HG03045 (cell line): ENCODE measurements around the gene TUB.

Experiments
- ATAC-seq: cut with Tn5 transposase; IDR thresholded peaks from one replicate; pipeline ENCODE4 v1.9.1; 2021; ENCODE audit warnings: mild to moderate bottlenecking, moderate library complexity; ENCODE audit not compliant: unreplicated experiment

Gene TUB

DNA sequence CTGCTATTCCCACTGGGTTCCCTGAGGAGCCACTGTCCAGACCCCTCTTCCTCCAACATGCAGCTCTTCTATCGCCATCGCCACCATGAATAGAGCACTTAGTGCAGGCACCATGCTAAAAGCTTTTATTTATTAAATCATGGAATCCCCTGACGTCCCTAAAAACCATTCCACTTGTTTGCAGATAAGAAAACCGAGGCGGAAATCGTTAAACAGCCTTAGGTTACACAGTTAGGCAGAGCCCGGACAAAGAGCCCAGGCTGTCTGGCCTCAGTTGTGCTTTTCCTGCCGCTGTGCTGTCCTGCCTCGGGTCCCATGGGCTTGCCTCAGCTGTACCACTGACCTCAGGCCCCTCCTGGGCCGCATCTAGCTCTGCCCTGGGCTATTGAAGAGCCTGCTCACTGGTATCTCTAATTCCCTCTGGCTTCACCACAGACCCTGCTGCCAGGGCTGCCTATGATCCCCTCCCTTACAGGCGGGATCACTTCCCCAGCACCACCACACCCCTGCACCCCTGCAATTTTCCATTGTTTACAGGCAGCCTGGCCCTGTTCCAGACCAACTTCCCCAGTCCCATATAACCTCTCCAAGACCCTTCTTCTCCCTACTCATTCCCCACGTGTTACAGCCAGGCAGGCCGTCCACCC, 13.0 kb upstream of the TUB start:
- ATAC-seq = no peak

DNA sequence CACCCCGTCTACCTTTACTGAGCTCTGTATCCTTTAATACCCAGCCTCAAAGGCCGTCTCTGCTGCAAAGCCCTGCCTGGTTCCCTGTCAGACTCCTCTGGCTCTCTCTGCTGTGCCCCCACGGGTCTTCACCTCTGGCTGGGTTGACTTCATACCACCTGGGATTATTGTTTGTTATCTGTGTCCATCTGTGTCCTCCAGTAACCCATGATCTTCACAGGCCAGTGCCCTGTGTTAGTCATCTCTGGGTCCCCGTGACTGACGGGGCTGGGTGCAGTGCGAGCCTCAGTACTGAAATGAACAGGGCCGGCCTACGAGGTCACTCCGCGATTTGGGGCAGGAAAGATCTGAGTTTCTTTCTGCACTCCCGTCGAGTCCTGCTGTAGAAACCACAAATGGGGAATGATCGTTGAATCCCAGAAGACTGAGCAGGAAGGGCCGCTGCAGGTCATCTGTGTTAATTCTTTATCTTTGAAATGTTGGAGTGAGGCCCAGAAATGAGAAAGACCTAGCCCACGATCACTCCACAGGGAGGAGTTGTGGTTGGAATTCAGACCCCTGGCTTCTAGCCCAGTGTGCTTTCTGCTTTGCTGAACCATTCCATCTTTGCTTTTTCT, 12.3 kb upstream of the TUB start:
- ATAC-seq = no peak

DNA sequence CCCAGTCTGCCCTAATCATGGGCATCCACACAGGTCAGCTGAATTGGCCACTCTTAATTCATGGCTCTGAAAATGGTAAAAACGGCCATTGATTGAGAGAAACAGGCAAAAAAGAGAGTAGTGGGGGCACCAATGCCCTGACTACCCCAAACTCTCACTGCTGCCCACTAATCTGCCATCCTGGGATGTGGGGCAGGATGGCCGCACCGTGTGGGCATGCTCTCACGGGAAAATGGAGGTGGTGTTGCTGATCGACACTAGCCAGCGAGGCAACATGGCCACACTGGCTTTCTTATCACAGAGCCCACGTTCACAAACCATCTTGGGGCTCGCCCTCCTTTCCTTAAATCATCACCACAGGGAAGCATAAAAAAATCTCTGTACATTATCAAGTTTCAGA, 11.2 kb upstream of the TUB start:
- ATAC-seq = no peak

DNA sequence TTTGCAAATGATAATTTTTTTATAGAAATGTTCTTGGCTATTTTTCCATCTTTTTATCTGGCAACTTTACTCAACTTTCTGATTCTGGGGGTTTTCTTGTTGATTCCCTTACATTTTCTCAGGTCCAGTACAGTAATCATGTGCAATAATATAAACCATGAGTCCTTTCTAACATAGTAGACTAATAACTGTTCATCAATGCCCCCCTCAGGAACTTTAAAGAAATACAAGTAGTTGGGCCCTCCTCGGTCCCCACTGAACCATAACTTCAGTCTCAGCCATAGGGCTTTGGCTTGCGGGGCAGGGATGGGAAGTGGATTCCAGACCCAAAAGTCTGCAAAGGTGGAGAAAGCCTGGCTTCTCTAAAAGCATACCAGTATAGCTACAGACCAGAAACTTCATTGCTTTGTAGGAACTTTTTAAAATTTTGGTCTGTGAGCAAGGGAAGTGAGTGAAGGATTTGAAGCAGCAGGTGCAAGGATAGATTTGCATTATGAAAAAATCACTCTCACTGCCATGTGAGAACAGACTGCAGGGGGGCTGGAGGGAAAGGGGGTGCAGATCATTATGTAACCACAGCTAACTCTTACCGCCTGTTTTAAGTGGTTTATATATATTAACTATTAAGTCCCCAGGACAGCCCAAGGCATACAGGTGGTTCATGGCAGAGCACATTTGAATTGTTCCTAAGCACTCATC, 10.4 kb upstream of the TUB start:
- no peak for ATAC-seq

DNA sequence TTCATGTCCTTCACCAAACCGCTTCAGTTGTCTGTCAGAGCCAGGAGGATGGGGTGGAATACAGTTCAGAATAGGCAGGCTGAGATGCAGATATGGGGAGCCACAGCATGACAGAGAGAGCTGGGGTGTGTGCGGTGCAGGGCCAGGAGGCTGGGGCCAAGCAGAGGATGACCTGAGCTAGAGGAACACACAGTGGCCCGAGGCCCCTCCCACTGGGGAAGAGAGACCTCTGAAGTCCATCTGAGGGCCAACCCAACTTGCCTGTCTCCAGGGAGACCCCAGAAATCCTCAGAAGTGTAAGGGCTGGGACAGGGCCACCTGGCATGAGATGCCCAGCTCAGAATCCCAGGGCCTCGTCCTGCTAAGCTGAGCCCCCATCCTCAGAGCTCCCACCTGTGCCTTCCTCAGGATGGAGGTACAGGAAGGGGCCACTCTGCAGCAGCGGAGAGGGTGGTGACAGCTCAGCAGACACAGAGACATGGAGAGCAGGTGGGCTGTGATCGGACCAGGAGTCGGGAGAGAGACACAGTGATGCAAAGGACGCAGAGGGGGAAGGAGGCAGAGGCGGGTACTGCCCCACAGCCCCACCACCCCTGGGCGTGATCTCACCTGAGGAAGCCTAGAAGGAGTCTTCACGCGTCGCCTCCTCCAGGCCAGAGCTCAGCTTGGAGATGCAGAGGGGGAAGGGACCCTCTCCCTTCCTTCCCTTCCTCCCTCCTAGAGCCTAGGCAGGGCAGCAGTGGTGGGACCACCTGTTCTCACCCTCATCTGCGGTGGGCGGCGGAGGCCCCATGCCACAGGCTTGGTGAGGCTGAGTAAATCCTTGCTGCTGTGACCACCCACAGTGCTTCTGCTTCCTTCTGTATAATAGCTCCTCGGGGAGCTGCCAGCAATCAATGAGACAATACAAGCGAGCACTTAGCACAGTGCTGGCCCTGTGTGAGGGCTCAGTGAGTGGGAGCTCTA, 9.1 kb upstream of the TUB start:
- no peak for ATAC-seq

DNA sequence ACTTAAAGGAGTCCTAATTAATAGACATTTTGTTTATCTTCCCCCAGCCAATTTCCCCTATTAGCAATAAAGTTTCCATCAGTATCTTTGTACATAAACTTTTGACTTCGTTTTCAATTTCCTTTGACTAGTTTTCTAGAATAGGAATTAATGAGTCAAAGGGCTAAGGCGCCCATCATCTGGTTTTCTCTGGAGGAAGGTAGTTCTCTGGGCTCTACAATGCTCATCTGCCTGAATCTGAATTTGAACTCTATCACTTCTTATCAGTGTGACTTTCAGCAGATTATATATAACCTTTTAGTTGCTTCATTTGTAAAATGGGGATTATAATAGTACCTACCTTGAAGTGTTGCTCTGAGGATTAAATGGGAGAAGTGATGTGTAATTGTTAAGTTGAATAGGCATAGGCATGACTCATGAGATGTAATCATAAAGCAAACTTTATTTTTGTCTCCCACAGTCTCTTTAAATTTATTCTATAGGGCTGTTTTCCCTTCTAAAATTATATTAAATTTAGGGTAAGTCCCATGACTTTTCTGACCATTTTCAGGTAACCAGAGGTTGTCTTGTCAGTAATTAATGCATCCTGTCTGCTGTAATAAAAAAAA, 5.8 kb upstream of the TUB start:
- no peak for ATAC-seq

DNA sequence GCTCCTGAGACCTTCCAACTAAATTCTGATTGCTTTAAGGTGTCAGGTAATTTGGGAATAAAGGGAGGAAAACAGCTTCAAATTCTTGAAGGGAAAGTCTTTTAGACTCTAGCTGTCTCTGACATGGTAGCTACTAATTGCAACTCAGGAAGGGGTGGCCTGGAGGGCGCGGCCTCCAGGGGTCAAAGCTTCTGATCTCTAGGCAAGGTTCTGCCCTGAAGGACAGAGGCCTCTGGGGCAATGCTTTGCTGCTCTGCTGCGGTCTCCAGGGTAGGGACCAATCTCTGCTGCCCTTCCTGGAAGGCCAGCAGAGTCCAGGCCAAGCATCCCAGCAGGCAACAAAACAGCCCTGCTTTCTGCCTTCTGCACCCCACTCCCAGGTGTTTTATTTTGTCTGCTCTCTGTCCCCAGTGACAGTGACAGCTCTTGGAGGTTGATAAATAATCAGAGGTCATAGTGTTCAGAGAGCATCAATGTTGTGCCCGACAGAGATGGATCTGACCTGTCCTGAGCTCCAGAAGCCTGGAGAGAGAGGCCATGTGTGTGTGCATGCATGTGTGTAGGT, 1.8 kb upstream of the TUB start:
- no peak for ATAC-seq

DNA sequence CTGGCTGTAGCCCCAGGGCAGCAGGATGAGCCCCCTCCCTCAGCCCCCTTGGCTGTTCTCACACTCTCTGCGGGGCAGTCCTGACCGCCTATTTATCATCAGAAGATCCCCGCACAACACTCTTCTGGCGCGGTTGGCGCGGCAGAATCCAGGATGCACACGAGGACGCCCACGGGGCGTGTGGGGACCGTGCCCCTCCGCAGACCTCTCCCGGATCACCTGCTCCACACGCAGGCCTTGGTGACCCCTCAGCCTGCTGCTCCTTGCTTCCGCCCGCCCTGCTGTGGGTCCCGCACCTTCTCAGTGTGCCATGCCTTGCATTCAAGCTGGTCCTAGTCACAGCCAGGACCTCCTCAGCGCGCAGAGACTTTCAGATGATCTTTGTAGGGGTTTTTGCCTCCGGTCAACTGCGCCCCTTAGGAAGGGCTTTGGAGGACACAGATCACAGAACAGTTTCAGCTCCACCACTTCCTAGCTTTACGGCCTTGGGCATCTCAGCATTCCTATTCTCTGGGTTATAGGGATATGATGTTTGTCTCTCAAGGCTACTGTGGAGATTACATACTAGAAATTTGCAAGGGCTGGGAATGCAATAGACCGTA, 841 bp upstream of the TUB start:
- ATAC-seq = no peak

DNA sequence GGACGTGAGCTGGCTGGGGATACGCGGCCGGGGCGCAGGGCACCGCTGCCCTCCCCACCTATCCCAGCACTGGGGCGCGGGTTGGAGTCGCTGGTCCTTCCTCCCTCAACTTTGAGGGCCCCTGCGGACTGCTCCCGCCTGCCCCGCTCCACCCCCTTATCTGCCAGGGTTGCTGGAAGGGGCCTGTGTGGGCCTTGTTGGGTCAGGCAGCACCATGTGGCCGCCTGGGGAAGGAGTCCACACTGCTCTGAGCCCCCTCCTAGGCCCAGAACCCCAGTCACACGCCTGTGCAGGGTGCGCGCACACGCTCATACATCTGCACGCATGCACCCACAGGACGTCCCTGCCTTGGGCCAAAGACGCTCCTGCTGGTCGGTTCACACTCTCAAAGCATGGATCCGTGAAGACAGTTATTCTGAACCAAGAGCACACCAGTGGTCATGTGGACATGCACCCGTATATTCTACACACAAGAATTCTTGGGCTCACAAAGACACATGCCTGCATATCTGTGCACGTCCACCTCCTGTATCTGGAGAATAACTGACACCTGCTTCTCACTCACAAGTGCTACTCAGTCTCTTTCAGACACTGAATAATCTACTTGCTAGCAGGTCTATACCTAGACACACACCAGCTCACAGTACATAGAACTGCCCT, 710 bp downstream of the TUB start:
- ATAC-seq = no peak

DNA sequence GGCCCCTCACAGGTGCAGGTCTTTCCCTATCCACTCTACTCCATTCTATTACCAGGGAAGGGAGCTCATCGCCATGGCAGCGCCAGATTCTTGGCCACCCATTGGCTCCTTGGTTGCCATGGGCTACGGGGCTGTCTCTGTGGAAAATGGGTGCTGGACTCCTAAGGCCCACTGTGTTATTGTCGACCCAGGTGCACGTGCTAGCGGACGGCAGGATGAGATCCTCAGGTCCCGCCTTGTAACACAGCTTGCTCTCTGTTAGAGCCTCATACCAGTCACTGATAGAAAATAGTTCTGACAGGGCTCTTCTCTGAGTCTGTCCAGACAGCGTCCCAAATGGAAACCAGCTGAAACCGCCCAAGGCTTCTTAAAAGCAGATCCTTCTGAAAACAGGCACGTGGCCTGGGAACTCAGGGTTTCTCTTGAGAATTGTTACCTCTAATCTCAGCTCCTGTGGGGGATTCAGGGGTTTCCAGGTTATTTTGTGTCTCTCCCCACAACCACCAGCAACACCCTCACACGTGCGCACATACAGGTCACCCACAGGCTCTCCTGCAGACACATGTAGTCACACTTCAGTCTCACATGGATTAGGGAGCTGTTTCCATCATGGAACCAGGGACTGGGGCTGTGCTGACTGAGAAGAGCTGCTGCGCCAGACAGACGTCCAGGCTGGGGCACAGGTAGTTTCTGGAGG, 1.5 kb downstream of the TUB start:
- ATAC-seq = no peak

DNA sequence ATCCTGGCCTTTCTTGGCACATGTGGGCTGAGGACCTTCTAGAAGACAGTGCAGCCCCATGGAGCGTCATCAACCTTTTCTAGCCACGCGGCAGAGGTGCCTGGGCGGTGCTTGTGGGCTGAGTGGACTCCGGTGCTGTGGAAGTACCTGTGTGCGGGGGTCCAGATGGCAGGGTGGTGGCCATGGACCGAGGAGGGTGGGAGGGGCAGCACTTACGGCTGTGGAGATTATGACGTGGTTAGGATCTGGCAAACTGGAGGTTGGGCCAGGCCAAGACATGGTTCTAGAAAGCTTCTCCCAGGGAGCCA, 2.0 kb downstream of the TUB start:
- ATAC-seq = no peak

DNA sequence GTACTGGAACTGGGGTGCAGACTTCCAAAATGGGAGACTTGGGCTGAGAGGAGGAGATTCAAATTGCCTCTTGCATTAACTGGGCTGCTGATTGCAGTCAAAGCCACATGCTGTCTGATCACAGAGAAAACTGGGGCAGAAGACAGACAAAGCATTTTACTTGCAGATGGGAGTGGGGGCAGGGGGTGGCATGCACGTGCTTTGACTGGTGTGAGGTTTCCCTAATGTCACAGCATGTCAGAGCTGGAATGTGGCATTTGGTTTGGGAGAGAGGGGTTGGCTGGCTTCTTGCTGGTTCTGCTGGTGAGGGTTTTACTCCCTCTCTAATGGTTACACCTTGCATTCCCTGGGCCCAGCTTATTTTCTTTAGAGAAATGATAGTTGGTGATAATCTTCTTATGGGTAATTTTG, 2.9 kb downstream of the TUB start:
- no peak for ATAC-seq

DNA sequence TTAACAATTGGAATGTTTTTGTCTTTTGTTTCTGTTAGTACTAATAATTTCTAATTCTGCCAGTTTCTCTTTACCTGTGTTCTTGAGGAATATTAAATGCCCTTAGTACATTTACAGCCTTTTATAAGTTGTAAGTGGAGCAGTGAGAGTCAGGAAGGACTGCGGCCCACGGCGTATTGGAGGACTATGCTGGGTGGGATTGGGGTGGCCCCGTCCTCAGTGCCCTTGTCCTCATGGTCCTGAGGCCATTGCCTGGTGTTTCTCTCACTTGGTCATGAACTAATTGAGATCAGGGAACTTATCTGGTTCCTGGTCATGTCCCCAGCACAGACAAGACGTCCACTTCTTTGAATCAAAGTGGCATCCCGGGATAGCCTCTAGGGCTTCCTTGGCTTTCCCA, 3.3 kb downstream of the TUB start:
- ATAC-seq = no peak

DNA sequence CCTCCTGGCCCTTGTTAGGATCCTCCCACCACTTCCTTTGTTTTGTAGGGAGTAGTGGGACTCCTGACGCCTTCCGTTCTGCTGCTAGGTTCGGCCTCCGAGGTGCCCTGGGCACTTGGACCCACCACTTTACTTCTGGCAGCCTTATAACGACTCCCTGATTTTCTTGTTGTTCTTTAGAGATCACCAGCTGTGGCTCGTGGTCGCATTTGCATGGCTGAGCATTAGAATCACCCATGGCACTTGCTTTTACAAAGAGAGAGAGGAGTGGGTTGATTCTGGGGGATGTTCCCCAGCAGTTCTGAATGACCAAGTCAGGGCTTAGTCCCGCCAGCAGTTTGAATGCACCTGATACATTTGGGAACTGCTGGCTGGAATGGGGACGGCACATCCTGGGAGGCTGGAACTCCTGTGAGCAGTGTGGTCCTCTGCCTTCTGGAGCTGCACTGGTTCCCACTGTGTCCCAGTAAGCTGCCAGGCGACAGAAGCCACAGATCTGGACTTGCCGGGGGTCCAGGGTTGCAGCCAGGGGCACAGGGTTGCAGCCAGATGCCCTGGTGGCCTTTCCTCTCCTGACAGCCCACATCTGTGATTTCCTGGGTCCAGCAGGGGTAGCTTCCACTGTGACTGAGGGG, 4.1 kb downstream of the TUB start:
- no peak for ATAC-seq

DNA sequence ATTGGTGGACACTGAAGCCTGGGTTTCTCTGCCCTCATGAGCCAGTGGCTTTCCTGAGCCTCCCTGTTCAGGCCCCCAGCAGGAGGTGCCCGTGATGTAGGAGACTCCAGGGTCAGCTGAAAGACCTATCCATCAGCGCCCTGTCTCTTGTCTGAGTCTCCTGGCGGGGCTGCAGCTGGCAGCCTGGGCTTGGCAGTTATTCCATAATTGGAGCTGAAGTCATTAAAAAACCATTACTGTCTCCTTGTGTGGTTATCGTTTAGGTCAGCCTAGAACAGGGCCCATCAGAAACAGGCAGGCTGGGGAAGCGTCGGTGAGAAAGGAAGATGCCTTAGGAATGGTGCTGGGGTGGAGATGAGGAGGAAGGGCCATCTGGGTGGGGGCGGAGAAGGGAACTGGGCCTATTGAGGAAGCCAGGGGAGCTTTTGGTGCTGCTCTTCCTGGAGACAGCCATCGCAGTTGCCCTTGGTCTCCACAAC, 5.0 kb downstream of the TUB start:
- ATAC-seq = no peak

DNA sequence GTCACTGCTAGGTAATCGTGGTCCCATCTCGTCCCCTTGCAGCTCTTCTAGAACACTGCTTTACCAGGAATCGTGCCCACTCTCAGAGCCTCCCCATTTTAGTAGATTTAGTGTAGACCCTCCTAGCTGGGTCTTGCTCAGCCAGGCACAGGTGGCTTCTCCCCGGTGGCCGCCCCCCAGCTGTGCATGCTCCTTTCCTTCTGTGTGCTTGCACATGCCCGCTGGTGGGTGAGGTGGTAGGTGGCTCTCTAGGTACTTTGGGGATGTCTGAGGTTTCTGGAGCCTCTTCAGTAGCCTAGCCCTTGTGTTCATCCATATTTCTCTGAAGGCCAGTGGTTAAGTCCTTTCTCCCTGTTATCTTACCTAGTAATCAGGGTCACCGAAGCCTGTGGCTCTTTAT, 5.6 kb downstream of the TUB start:
- no peak for ATAC-seq

DNA sequence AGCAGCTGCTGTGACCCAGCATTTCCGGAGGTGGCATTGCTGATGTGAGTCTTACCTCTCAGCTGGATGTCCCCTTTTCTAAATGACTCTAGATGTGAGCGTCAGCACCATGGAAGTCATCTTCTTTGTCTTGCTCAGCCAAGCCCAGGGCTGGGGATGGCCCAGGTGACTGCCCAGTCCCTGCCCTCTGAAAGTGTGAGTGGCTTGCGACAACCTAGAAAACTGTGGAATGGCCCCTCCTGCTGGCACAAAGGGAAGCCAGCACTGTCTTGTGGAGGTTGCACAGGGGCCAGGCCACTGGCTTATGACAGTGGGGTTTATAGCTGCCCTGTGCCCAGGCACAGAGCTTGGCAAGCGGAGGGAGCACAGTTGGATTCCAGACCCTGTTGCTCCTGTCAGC, 6.2 kb downstream of the TUB start:
- peak; percentile 48 for ATAC-seq

DNA sequence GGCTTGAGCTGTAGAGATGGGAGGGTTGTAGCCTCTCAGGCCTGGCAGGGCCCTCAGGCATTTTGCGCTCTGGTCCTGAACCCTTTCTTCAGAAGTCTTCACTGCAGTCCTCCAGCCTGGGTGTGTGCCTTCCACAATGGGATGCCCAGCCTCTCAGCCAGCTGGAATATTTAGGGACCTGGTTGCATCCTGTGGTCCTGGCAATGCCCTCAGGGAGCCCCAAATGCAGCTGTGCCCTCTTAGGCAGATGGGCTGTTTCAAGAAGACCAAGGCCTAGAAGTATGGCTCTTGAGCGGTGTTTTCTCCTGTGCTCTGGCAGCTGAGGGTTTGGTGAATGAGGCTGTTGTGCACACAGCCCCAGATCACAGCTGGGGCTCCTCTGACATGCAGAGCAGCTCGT, 6.7 kb downstream of the TUB start:
- ATAC-seq = no peak
